Measurements from ENCODE around the gene TLCD2. TPM values are rescaled to one million over a fixed set of nuclear protein-coding genes. Genes with fewer than 3 reads are reported as not detected.

Gene TLCD2
- total and polyA plus RNA-seq, 2 of the 13 experiments (the other 11 are each of a cell fraction or from before 2014, with no cell fraction given), result 0.90 to 1.1 TPM

DNA sequence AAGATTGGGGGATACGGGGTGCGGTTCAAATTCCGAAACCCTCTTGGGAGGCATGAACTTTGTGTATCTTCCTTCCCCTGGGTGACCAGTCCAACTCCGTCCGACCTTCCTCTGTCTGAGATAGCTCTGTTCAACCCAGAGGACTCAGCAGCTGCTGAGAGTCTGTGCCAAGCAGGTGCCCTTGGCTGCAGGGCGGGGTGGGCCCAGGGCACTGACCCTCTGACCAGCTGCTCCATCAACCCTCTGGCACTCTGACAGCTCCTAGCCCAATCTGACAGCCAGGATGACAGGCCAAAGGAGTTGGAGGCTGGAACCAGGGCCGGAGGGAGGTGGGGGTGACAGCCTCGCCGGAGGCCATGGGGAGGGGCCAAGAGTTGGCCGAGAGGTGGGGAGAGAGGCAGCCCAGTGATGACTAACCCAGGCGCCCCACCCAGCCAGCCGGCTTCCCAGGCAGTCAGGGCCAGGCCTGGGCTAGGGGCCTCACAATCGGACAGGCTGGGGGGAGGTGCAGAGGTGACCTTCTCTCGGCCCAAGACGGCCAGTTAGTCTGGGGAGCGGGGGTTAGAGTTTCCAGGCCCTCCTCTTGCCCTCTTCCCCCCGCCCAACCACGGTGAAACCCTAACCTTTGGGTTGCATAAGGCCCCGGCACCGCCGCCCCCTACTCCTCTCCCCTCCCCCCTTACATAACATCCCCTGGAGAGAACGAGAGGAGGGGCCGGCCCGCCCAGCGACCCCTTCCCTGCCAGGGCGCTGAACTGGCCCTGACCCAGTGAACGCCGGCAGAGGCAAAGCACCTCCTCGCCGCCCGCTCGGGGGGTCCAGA, 5.0 kb upstream of the TLCD2 start (continued):
- TF ChIP-seq SNAI1 (CRISPR knock-in tag; IDR thresholded peaks at IDR 0.05; ENCODE audit: borderline replicate concordance) (no peak), ATAD3A (CRISPR knock-in tag; IDR thresholded peaks at IDR 0.05) (no peak), EEA1 (CRISPR knock-in tag; IDR thresholded peaks at IDR 0.05; ENCODE audit: borderline replicate concordance) (no peak), SIN3A (IDR thresholded peaks at IDR 0.05; ENCODE audit: borderline replicate concordance, low read depth, low read length) (peak; percentile 80), ZNF317 (CRISPR knock-in tag; IDR thresholded peaks at IDR 0.05) (0 out of 2 replicates have a peak, but pooled peaks have one; percentile 5), ZFY (CRISPR knock-in tag; IDR thresholded peaks at IDR 0.05) (peak; percentile 62), ZNF143 (CRISPR knock-in tag; IDR thresholded peaks at IDR 0.05) (no peak; the same call in none of the 2 replicates), MAFK (conservative IDR thresholded peaks at IDR 0.05 in 1 of 2, IDR thresholded peaks at IDR 0.05 in 1 of 2; ENCODE audit: low read length in 2 of 2) (no peak), ZBTB38 (CRISPR knock-in tag; IDR thresholded peaks at IDR 0.05) (no peak), THYN1 (CRISPR knock-in tag; IDR thresholded peaks at IDR 0.05; ENCODE audit: borderline replicate concordance, low read depth) (0 out of 2 replicates have a peak, but pooled peaks have one; percentile 33)
- TF ChIP-seq, protein P1, sequence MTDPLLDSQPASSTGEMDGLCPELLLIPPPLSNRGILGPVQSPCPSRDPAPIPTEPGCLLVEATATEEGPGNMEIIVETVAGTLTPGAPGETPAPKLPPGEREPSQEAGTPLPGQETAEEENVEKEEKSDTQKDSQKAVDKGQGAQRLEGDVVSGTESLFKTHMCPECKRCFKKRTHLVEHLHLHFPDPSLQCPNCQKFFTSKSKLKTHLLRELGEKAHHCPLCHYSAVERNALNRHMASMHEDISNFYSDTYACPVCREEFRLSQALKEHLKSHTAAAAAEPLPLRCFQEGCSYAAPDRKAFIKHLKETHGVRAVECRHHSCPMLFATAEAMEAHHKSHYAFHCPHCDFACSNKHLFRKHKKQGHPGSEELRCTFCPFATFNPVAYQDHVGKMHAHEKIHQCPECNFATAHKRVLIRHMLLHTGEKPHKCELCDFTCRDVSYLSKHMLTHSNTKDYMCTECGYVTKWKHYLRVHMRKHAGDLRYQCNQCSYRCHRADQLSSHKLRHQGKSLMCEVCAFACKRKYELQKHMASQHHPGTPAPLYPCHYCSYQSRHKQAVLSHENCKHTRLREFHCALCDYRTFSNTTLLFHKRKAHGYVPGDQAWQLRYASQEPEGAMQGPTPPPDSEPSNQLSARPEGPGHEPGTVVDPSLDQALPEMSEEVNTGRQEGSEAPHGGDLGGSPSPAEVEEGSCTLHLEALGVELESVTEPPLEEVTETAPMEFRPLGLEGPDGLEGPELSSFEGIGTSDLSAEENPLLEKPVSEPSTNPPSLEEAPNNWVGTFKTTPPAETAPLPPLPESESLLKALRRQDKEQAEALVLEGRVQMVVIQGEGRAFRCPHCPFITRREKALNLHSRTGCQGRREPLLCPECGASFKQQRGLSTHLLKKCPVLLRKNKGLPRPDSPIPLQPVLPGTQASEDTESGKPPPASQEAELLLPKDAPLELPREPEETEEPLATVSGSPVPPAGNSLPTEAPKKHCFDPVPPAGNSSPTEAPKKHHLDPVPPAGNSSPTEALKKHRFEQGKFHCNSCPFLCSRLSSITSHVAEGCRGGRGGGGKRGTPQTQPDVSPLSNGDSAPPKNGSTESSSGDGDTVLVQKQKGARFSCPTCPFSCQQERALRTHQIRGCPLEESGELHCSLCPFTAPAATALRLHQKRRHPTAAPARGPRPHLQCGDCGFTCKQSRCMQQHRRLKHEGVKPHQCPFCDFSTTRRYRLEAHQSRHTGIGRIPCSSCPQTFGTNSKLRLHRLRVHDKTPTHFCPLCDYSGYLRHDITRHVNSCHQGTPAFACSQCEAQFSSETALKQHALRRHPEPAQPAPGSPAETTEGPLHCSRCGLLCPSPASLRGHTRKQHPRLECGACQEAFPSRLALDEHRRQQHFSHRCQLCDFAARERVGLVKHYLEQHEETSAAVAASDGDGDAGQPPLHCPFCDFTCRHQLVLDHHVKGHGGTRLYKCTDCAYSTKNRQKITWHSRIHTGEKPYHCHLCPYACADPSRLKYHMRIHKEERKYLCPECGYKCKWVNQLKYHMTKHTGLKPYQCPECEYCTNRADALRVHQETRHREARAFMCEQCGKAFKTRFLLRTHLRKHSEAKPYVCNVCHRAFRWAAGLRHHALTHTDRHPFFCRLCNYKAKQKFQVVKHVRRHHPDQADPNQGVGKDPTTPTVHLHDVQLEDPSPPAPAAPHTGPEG (CRISPR knock-in tag; IDR thresholded peaks at IDR 0.05), result no peak
- TF ChIP-seq, protein P2, sequence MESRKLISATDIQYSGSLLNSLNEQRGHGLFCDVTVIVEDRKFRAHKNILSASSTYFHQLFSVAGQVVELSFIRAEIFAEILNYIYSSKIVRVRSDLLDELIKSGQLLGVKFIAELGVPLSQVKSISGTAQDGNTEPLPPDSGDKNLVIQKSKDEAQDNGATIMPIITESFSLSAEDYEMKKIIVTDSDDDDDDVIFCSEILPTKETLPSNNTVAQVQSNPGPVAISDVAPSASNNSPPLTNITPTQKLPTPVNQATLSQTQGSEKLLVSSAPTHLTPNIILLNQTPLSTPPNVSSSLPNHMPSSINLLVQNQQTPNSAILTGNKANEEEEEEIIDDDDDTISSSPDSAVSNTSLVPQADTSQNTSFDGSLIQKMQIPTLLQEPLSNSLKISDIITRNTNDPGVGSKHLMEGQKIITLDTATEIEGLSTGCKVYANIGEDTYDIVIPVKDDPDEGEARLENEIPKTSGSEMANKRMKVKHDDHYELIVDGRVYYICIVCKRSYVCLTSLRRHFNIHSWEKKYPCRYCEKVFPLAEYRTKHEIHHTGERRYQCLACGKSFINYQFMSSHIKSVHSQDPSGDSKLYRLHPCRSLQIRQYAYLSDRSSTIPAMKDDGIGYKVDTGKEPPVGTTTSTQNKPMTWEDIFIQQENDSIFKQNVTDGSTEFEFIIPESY (CRISPR knock-in tag; IDR thresholded peaks at IDR 0.05), result no peak
- TF ChIP-seq, protein P3, sequence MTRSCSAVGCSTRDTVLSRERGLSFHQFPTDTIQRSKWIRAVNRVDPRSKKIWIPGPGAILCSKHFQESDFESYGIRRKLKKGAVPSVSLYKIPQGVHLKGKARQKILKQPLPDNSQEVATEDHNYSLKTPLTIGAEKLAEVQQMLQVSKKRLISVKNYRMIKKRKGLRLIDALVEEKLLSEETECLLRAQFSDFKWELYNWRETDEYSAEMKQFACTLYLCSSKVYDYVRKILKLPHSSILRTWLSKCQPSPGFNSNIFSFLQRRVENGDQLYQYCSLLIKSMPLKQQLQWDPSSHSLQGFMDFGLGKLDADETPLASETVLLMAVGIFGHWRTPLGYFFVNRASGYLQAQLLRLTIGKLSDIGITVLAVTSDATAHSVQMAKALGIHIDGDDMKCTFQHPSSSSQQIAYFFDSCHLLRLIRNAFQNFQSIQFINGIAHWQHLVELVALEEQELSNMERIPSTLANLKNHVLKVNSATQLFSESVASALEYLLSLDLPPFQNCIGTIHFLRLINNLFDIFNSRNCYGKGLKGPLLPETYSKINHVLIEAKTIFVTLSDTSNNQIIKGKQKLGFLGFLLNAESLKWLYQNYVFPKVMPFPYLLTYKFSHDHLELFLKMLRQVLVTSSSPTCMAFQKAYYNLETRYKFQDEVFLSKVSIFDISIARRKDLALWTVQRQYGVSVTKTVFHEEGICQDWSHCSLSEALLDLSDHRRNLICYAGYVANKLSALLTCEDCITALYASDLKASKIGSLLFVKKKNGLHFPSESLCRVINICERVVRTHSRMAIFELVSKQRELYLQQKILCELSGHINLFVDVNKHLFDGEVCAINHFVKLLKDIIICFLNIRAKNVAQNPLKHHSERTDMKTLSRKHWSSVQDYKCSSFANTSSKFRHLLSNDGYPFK (CRISPR knock-in tag; IDR thresholded peaks at IDR 0.05; ENCODE audit: borderline replicate concordance), result peak; percentile 44; the same call in 1 of the 2 replicates
- TF ChIP-seq, protein P4, sequence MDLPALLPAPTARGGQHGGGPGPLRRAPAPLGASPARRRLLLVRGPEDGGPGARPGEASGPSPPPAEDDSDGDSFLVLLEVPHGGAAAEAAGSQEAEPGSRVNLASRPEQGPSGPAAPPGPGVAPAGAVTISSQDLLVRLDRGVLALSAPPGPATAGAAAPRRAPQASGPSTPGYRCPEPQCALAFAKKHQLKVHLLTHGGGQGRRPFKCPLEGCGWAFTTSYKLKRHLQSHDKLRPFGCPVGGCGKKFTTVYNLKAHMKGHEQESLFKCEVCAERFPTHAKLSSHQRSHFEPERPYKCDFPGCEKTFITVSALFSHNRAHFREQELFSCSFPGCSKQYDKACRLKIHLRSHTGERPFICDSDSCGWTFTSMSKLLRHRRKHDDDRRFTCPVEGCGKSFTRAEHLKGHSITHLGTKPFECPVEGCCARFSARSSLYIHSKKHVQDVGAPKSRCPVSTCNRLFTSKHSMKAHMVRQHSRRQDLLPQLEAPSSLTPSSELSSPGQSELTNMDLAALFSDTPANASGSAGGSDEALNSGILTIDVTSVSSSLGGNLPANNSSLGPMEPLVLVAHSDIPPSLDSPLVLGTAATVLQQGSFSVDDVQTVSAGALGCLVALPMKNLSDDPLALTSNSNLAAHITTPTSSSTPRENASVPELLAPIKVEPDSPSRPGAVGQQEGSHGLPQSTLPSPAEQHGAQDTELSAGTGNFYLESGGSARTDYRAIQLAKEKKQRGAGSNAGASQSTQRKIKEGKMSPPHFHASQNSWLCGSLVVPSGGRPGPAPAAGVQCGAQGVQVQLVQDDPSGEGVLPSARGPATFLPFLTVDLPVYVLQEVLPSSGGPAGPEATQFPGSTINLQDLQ (CRISPR knock-in tag; IDR thresholded peaks at IDR 0.05), result no peak

All from HepG2 (cell line).